HepG2 (cell line): ENCODE data around the gene SLC6A12.

Experiments
- ESRRA ChIP-seq: sonication (generic); formaldehyde crosslinking; IDR thresholded peaks from 2 replicates; pipeline ENCODE4 v1.5.1; 2020; ENCODE audit warnings: mild to moderate bottlenecking, low read depth, missing genetic modification reagents
- FOXK2 ChIP-seq: fragments of 450-650 bp; IDR thresholded peaks from 2 replicates; pipeline ENCODE4 v1.6.1; 2016
- POLR2AphosphoS5 ChIP-seq: IDR thresholded peaks from 2 replicates; pipeline ENCODE4 v1.6.1; 2012; ENCODE audit warnings: low read depth, low read length
- RNF2 ChIP-seq: fragments of 450-650 bp; conservative IDR thresholded peaks from 2 replicates; pipeline ENCODE4 v1.6.1; 2016; ENCODE audit warnings: low read depth
- SP1 ChIP-seq, 2 experiments: fragments of 450-650 bp in 1 of 2; sonication (generic) in 1 of 2; formaldehyde crosslinking in 1 of 2; IDR thresholded peaks; 2 replicates each; pipeline versions ENCODE4 v1.4.0 to v1.6.1; 2016 to 2020; ENCODE audit warnings: missing genetic modification reagents in 1 of 2
- ZBTB33 ChIP-seq: sonication (generic); formaldehyde crosslinking; IDR thresholded peaks from 2 replicates; pipeline ENCODE4 v1.4.0; 2020; ENCODE audit warnings: missing genetic modification reagents
- ZFX ChIP-seq: sonication (generic); formaldehyde crosslinking; IDR thresholded peaks from 2 replicates; pipeline ENCODE4 v1.4.0; 2020; ENCODE audit warnings: mild to moderate bottlenecking, low read depth, missing genetic modification reagents, moderate library complexity

GRCh38 chr12:233615-233968, 19.6 kb upstream of the SLC6A12 start:
- TF ChIP-seq RNF2 (no peak), FOXK2 (no peak), ZBTB33 (no peak), SP1 (IDR thresholded peaks at IDR 0.05) (no peak), SP1 (CRISPR knock-in tag; IDR thresholded peaks at IDR 0.05) (no peak), POLR2AphosphoS5 (no peak), ZFX (CRISPR knock-in tag) (no peak), ESRRA (CRISPR knock-in tag) (no peak)
